Liver (tissue), 9 donors: ENCODE measurements around the gene TWIST2. TPM values are rescaled to one million over a fixed set of nuclear protein-coding genes. Genes with fewer than 3 reads are reported as not detected.

Experiments used
- DNase-seq: peaks from one replicate; pipeline ENCODE4 v3.0.0-alpha.2; 2017; ENCODE audit warnings: low spot score
- H3K27ac ChIP-seq, 2 donors: one replicate each; pipeline ENCODE4 v1.7.0; 2013; ENCODE audit warnings: inconsistent platforms in 2 of 2, low read length in 2 of 2, control low read depth in 1 of 2, low read depth in 1 of 2, mild to moderate bottlenecking in 1 of 2
- H3K27me3 ChIP-seq, 4 donors: one replicate each; pipeline versions ENCODE4 v1.6.1 to v1.7.0; 2013; ENCODE audit warnings: low read length in 3 of 4, inconsistent platforms in 1 of 4, mild to moderate bottlenecking in 1 of 4, moderate library complexity in 1 of 4; ENCODE audit not compliant: control insufficient read depth in 4 of 4, insufficient read depth in 4 of 4
- H3K36me3 ChIP-seq, 4 donors: one replicate each; pipeline versions ENCODE4 v1.6.1 to v1.7.0; 2013; ENCODE audit warnings: low read length in 3 of 4, mild to moderate bottlenecking in 3 of 4, low read depth in 1 of 4, moderate library complexity in 1 of 4; ENCODE audit not compliant: control insufficient read depth in 4 of 4, insufficient read depth in 3 of 4
- H3K4me1 ChIP-seq, 4 donors: one replicate each; pipeline versions ENCODE4 v1.6.1 to v1.7.0; 2013; ENCODE audit warnings: low read length in 3 of 4, mild to moderate bottlenecking in 3 of 4, moderate library complexity in 1 of 4; ENCODE audit not compliant: control insufficient read depth in 4 of 4, insufficient read depth in 4 of 4
- H3K4me3 ChIP-seq, 3 donors: one replicate each; pipeline versions ENCODE4 v1.6.1 to v1.7.0; 2013; ENCODE audit warnings: low read length in 3 of 3, control low read depth in 1 of 3, low read depth in 1 of 3, mild to moderate bottlenecking in 1 of 3
- H3K9ac ChIP-seq, 2 donors: one replicate each; pipeline ENCODE4 v1.7.0; 2013; ENCODE audit warnings: low read length in 2 of 2, mild to moderate bottlenecking in 2 of 2, moderate library complexity in 2 of 2, control low read depth in 1 of 2, low read depth in 1 of 2
- H3K9me3 ChIP-seq, 4 donors: one replicate each; pipeline versions ENCODE4 v1.6.1 to v1.7.0; 2013; ENCODE audit warnings: low read length in 3 of 4; ENCODE audit not compliant: control insufficient read depth in 4 of 4
- ATF3 ChIP-seq: IDR thresholded peaks from 2 replicates; pipeline ENCODE4 v1.6.1; 2016; ENCODE audit warnings: antibody characterized with exemption
- CTCF ChIP-seq: fragments of 150-350 bp; IDR thresholded peaks from 2 replicates; pipeline ENCODE4 v1.5.1; 2017; ENCODE audit warnings: improper control_type of control experiment, low read depth, low read length; ENCODE audit not compliant: missing input control
- EGR1 ChIP-seq, 2 donors: IDR thresholded peaks; 2 replicates each; pipeline ENCODE4 v1.6.1; 2016 to 2018; ENCODE audit warnings: antibody characterized with exemption in 2 of 2, low read depth in 2 of 2
- FOXA1 ChIP-seq: IDR thresholded peaks from 2 replicates; pipeline ENCODE4 v1.6.1; 2016; ENCODE audit warnings: antibody characterized with exemption
- FOXA2 ChIP-seq: IDR thresholded peaks from 2 replicates; pipeline ENCODE4 v1.6.1; 2016; ENCODE audit warnings: antibody characterized with exemption
- GABPA ChIP-seq, 2 donors: IDR thresholded peaks in 1 of 2; conservative IDR thresholded peaks in 1 of 2; 2 replicates each; pipeline ENCODE4 v1.6.1; 2016; ENCODE audit warnings: antibody characterized with exemption in 2 of 2, mild to moderate bottlenecking in 1 of 2, moderate library complexity in 1 of 2
- HNF4A ChIP-seq, 2 donors: conservative IDR thresholded peaks; 2 replicates each; pipeline ENCODE4 v1.6.1; 2016; ENCODE audit warnings: antibody characterized with exemption in 2 of 2, mild to moderate bottlenecking in 2 of 2
- JUND ChIP-seq, 2 donors: IDR thresholded peaks; 2 replicates each; pipeline ENCODE4 v1.6.1; 2016; ENCODE audit warnings: antibody characterized with exemption in 2 of 2
- MAX ChIP-seq: IDR thresholded peaks from 2 replicates; pipeline ENCODE4 v1.6.1; 2016; ENCODE audit warnings: antibody characterized with exemption
- NR2F2 ChIP-seq: IDR thresholded peaks from 2 replicates; pipeline ENCODE4 v1.6.1; 2016; ENCODE audit warnings: antibody characterized with exemption
- REST ChIP-seq: IDR thresholded peaks from 2 replicates; pipeline ENCODE4 v1.6.1; 2016; ENCODE audit warnings: antibody characterized with exemption, mild to moderate bottlenecking
- SP1 ChIP-seq: IDR thresholded peaks from 2 replicates; pipeline ENCODE4 v1.6.1; 2018; ENCODE audit warnings: antibody characterized with exemption, mild to moderate bottlenecking
- TAF1 ChIP-seq: conservative IDR thresholded peaks from 2 replicates; pipeline ENCODE4 v1.6.1; 2016; ENCODE audit warnings: antibody characterized with exemption, mild to moderate bottlenecking
- YY1 ChIP-seq: IDR thresholded peaks from 2 replicates; pipeline ENCODE4 v1.6.1; 2016; ENCODE audit warnings: antibody characterized with exemption, mild to moderate bottlenecking
- ZBTB33 ChIP-seq: IDR thresholded peaks from 2 replicates; pipeline ENCODE4 v1.6.1; 2016; ENCODE audit warnings: antibody characterized with exemption
- WGBS: extraction: QIAGEN DNeasy Blood & Tissue Kit; methylation state at CpG from one replicate; pipeline ENCODE4 v1.1.7; 2013; 5-methylcytosine and 5-hydroxymethylcytosine counted together
- polyA plus RNA-seq, 2 donors: library from polyadenylated mRNA; stranded (reverse) in 1 of 2; unstranded in 1 of 2; fragments of 200-250 nt in 1 of 2; fragments of >200 nt in 1 of 2; fragmentation: Nextera tagmentation in 1 of 2; extraction: Ambion mirVana in 1 of 2; gene quantifications; one replicate each; pipeline versions ENCODE4 v1.2.1 to v1.2.3, GENCODE V29; 2013 to 2015
- total RNA-seq, 2 donors: library from RNA; depleted of rRNA; stranded (reverse); fragments of >200 nt; gene quantifications; one replicate each; pipeline ENCODE4 v1.2.3, GENCODE V29; 2014
- donor health status: healthy.
- donor health status: healthy.
- donor health status: healthy.
- donor health status: healthy.
- donor health status: healthy.

Gene TWIST2
- total and polyA plus RNA-seq, 4 donors: 0.17 to 0.20 (median 0.19) TPM; not detected in 1

- Histone ChIP-seq H3K4me1 (no peaks in the 10 kb centered on the region), H3K4me3 (no peak overlapping the region), H3K9ac (no peak overlapping the region), H3K9me3 (peaks cover 0 to 6% (median 0%) of the 10 kb centered on the region in 4 donors), H3K27ac (no peak overlapping the region), H3K27me3 (no peaks in the 10 kb centered on the region), H3K36me3 (no peaks in the 10 kb centered on the region)
- TF ChIP-seq SP1: no peak
- no peak for TF ChIP-seq GABPA (IDR thresholded peaks at IDR 0.05 in 1 of 2, conservative IDR thresholded peaks at IDR 0.05 in 1 of 2)
- TF ChIP-seq YY1: no peak
- TF ChIP-seq HNF4A (conservative IDR thresholded peaks at IDR 0.05): no peak
- no peak for TF ChIP-seq MAX
- TF ChIP-seq NR2F2: no peak
- no peak for TF ChIP-seq ZBTB33
- TF ChIP-seq EGR1 (IDR thresholded peaks at IDR 0.05; ENCODE audit: low read depth in 2 of 2): no peak
- TF ChIP-seq ATF3: no peak
- no peak for TF ChIP-seq FOXA1
- WGBS: 69% methylated on average over 7 of the region's 7 CpGs
- DNase-seq: peak; percentile 9
Observed at GRCh38 chr2:238948765-238949641, 101.1 kb downstream of the TWIST2 start.

GRCh38 chr2:238949710-238950345 is 101.9 kb downstream of the TWIST2 start:
- WGBS: 77% methylated on average over 10 of the region's 10 CpGs
- Histone ChIP-seq H3K9ac (no peak overlapping the region), H3K27me3 (peaks cover 0 to 1% (median 0%) of the 10 kb centered on the region in 4 donors), H3K4me1 (no peaks in the 10 kb centered on the region), H3K36me3 (no peaks in the 10 kb centered on the region), H3K27ac (no peak overlapping the region), H3K4me3 (no peak overlapping the region), H3K9me3 (peaks cover 0 to 6% (median 0%) of the 10 kb centered on the region in 4 donors)
- peak; percentile 20 for DNase-seq
- no peak for TF ChIP-seq NR2F2
- no peak for TF ChIP-seq TAF1
- no peak for TF ChIP-seq FOXA2
- TF ChIP-seq EGR1 (IDR thresholded peaks at IDR 0.05; ENCODE audit: low read depth in 2 of 2): no peak
- TF ChIP-seq REST: no peak
- TF ChIP-seq SP1: no peak
- no peak for TF ChIP-seq GABPA (IDR thresholded peaks at IDR 0.05 in 1 of 2, conservative IDR thresholded peaks at IDR 0.05 in 1 of 2)
- no peak for TF ChIP-seq YY1
- no peak for TF ChIP-seq MAX
- TF ChIP-seq JUND (IDR thresholded peaks at IDR 0.05): no peak
- no peak for TF ChIP-seq ATF3
- TF ChIP-seq ZBTB33: no peak
- TF ChIP-seq CTCF: no peak
- TF ChIP-seq HNF4A (conservative IDR thresholded peaks at IDR 0.05): no peak
